ENCODE data around the gene PKD1L1.

DNA sequence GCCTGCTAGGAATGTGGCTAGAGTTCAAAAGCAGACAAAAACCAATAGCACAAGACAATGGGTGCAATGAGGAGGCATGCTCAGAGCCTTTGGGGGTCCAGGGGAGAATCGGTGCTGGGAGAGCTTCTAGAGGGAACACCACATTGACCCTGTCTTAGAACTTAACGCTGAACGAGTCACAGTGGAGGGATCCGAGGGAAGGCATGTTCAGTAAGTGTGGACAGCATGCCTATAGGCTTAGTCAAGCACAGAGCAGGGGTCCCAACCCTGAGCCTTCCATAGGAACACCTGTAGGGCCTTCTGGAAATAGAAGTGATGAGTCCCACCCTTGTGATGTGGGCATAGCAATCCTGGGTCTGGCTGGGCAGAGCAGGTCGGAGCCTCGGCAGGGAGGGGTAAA lies 148.7 kb downstream of the PKD1L1 start:
- TF ChIP-seq, protein P1, sequence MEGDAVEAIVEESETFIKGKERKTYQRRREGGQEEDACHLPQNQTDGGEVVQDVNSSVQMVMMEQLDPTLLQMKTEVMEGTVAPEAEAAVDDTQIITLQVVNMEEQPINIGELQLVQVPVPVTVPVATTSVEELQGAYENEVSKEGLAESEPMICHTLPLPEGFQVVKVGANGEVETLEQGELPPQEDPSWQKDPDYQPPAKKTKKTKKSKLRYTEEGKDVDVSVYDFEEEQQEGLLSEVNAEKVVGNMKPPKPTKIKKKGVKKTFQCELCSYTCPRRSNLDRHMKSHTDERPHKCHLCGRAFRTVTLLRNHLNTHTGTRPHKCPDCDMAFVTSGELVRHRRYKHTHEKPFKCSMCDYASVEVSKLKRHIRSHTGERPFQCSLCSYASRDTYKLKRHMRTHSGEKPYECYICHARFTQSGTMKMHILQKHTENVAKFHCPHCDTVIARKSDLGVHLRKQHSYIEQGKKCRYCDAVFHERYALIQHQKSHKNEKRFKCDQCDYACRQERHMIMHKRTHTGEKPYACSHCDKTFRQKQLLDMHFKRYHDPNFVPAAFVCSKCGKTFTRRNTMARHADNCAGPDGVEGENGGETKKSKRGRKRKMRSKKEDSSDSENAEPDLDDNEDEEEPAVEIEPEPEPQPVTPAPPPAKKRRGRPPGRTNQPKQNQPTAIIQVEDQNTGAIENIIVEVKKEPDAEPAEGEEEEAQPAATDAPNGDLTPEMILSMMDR (IDR thresholded peaks at IDR 0.05 in 4 of 5, conservative IDR thresholded peaks at IDR 0.05 in 1 of 5) = no peak
- TF ChIP-seq POLR2A (IDR thresholded peaks at IDR 0.05) = no peak
